H1 (cell line): ENCODE measurements around the gene ESRRB. TPM values are rescaled to one million over a fixed set of nuclear protein-coding genes. Genes with fewer than 3 reads are reported as not detected.
A peak's percentile ranks its signal among the peaks of the same experiment; 100 is the strongest.

Experiments
- CTCF ChIA-PET: fragments of 300-600 bp; sonication (Branson Sonifier 250); formaldehyde crosslinking; loops from one replicate; lab custom pipeline; 2021; ENCODE audit not compliant: partially characterized antibody; lab: Charles Lee
- POLR2A ChIA-PET: fragments of 300-600 bp; sonication (Branson Sonifier 250); formaldehyde crosslinking; loops from one replicate; lab custom pipeline; 2021; ENCODE audit warnings: inconsistent platforms; ENCODE audit not compliant: partially characterized antibody; lab: Charles Lee
- DNase-seq, 2 experiments: peaks; one replicate each; pipeline versions ENCODE4 v3.0.0 to v3.0.0-alpha.2; 2010 to 2022; ENCODE audit warnings: low spot score in 2 of 2, low read depth in 1 of 2, mixed read lengths in 1 of 2
- FAIRE-seq: peaks from 2 replicates; lab custom pipeline; 2011; peaks lifted over from hg19 to GRCh38; lab: Jason Lieb, UNC
- H2AFZ ChIP-seq: 2 replicates; pipeline ENCODE4 v1.8.1; 2012; ENCODE audit warnings: low read length, inconsistent platforms
- H2AK5ac ChIP-seq: 2 replicates; pipeline ENCODE4 v1.6.1; 2013; ENCODE audit warnings: low read depth, low read length
- H2BK120ac ChIP-seq: replicated peaks from 2 replicates; pipeline ENCODE3; 2013; ENCODE audit warnings: low read depth, low read length, inconsistent platforms
- H2BK12ac ChIP-seq: 2 replicates; pipeline ENCODE4 v1.6.1; 2013; ENCODE audit warnings: low read depth, low read length
- H2BK15ac ChIP-seq: 2 replicates; pipeline ENCODE4 v1.6.1; 2013; ENCODE audit warnings: low read length
- H2BK20ac ChIP-seq: 2 replicates; pipeline ENCODE4 v1.6.1; 2013; ENCODE audit warnings: low read length
- H2BK5ac ChIP-seq: 2 replicates; pipeline ENCODE4 v1.6.1; 2013; ENCODE audit warnings: low read depth, low read length
- H3K14ac ChIP-seq: 2 replicates; pipeline ENCODE4 v1.6.1; 2013; ENCODE audit warnings: inconsistent platforms; ENCODE audit not compliant: insufficient read length
- H3K18ac ChIP-seq: 2 replicates; pipeline ENCODE4 v1.6.1; 2013; ENCODE audit warnings: low read length; ENCODE audit errors: extremely low read depth
- H3K23ac ChIP-seq: 2 replicates; pipeline ENCODE4 v1.6.1; 2013; ENCODE audit warnings: inconsistent platforms; ENCODE audit not compliant: insufficient read length
- H3K23me2 ChIP-seq: 2 replicates; pipeline ENCODE4 v1.6.1; 2013; ENCODE audit warnings: low read depth, low read length
- H3K27ac ChIP-seq: 2 replicates; pipeline ENCODE4 v1.6.1; 2011; ENCODE audit warnings: low read depth, low read length, inconsistent platforms
- H3K27me3 ChIP-seq, 4 experiments: replicated peaks in 1 of 4; 1 replicate in 1 of 4; 2 replicates in 3 of 4; pipeline versions ENCODE4 v1.6.1 to v1.8.1; 2011 to 2013; ENCODE audit warnings: low read length in 3 of 4, mild to moderate bottlenecking in 3 of 4, inconsistent platforms in 2 of 4, mixed read lengths in 2 of 4, moderate library complexity in 1 of 4; ENCODE audit not compliant: control insufficient read depth in 3 of 4, insufficient read depth in 3 of 4; ENCODE audit errors: extremely low read depth in 1 of 4
- H3K36me3 ChIP-seq, 4 experiments: 2 replicates each; pipeline versions ENCODE4 v1.6.1 to v1.8.1; 2011 to 2013; ENCODE audit warnings: mild to moderate bottlenecking in 4 of 4, low read length in 3 of 4, moderate library complexity in 2 of 4, control low read depth in 1 of 4, inconsistent platforms in 1 of 4; ENCODE audit not compliant: insufficient read depth in 4 of 4, control insufficient read depth in 2 of 4
- H3K4ac ChIP-seq: replicated peaks from 2 replicates; pipeline ENCODE3; 2013; ENCODE audit warnings: low read length, low read depth, mixed read lengths, inconsistent platforms; ENCODE audit not compliant: insufficient read length
- H3K4me1 ChIP-seq, 4 experiments: replicated peaks in 1 of 4; 1 replicate in 1 of 4; 2 replicates in 3 of 4; pipeline versions ENCODE4 v1.6.1 to v1.8.1; 2011 to 2013; ENCODE audit warnings: low read length in 3 of 4, inconsistent platforms in 2 of 4, mixed read lengths in 1 of 4; ENCODE audit not compliant: insufficient read depth in 4 of 4, control insufficient read depth in 3 of 4
- H3K4me2 ChIP-seq, 2 experiments: 2 replicates each; pipeline versions ENCODE4 v1.6.1 to v1.8.1; 2011 to 2013; ENCODE audit warnings: low read depth in 2 of 2, low read length in 2 of 2, control low read depth in 1 of 2, inconsistent platforms in 1 of 2, mild to moderate bottlenecking in 1 of 2; ENCODE audit not compliant: insufficient read depth in 1 of 2
- H3K4me3 ChIP-seq, 4 experiments: fragments of 200-600, 300-600 bp in 1 of 4; sonication (generic), shearing (Covaris generic), sonication (Bioruptor Twin) in 1 of 4; 2 replicates each; pipeline versions ENCODE4 v1.5.1 to v1.8.1; 2011 to 2016; ENCODE audit warnings: low read length in 4 of 4, low read depth in 3 of 4, control low read depth in 2 of 4, inconsistent platforms in 2 of 4, mild to moderate bottlenecking in 2 of 4, mixed read lengths in 1 of 4, moderate library complexity in 1 of 4; ENCODE audit not compliant: insufficient read depth in 2 of 4; ENCODE audit errors: extremely low read depth in 1 of 4
- H3K56ac ChIP-seq: replicated peaks from 2 replicates; pipeline ENCODE3; 2013; ENCODE audit warnings: low read depth, mild to moderate bottlenecking, mixed read lengths, low read length, inconsistent platforms; ENCODE audit not compliant: insufficient read length
- H3K79me1 ChIP-seq: 2 replicates; pipeline ENCODE4 v1.6.1; 2013; ENCODE audit warnings: low read depth, low read length, control low read depth
- H3K79me2 ChIP-seq, 2 experiments: 2 replicates each; pipeline versions ENCODE4 v1.6.1 to v1.8.1; 2012 to 2013; ENCODE audit warnings: low read length in 2 of 2, mild to moderate bottlenecking in 2 of 2, inconsistent platforms in 1 of 2; ENCODE audit not compliant: insufficient read depth in 2 of 2, control insufficient read depth in 1 of 2
- H3K9ac ChIP-seq, 4 experiments: replicated peaks in 1 of 4; 1 replicate in 1 of 4; 2 replicates in 3 of 4; pipeline versions ENCODE4 v1.6.1 to v1.8.1; 2011 to 2013; ENCODE audit warnings: low read depth in 3 of 4, low read length in 3 of 4, control low read depth in 2 of 4, mild to moderate bottlenecking in 2 of 4, moderate library complexity in 2 of 4, inconsistent platforms in 1 of 4; ENCODE audit errors: extremely low read depth in 1 of 4
- H3K9me3 ChIP-seq, 2 experiments: 2 replicates each; pipeline versions ENCODE4 v1.6.1 to v1.8.1; 2012 to 2013; ENCODE audit warnings: mild to moderate bottlenecking in 2 of 2, moderate library complexity in 2 of 2, control low read depth in 1 of 2, inconsistent platforms in 1 of 2, low read depth in 1 of 2, low read length in 1 of 2, mixed read lengths in 1 of 2; ENCODE audit not compliant: insufficient read depth in 2 of 2
- H4K20me1 ChIP-seq, 2 experiments: replicated peaks in 1 of 2; 2 replicates each; pipeline versions ENCODE3 to v1.8.1; 2011 to 2013; ENCODE audit warnings: inconsistent platforms in 2 of 2, low read length in 2 of 2, mild to moderate bottlenecking in 1 of 2; ENCODE audit not compliant: insufficient read depth in 2 of 2, control insufficient read depth in 1 of 2
- H4K5ac ChIP-seq: 2 replicates; pipeline ENCODE4 v1.6.1; 2013; ENCODE audit warnings: low read length, low read depth, mixed read lengths, inconsistent platforms; ENCODE audit not compliant: insufficient read length
- H4K8ac ChIP-seq: 2 replicates; pipeline ENCODE4 v1.8.0; 2013; ENCODE audit warnings: mild to moderate bottlenecking, moderate library complexity, low read length, inconsistent platforms; ENCODE audit not compliant: insufficient read depth; ENCODE audit errors: extremely low read depth
- H4K91ac ChIP-seq: replicated peaks from 2 replicates; pipeline ENCODE3; 2013; ENCODE audit warnings: low read length, mixed read lengths, inconsistent platforms; ENCODE audit not compliant: insufficient read length
- ASH2L ChIP-seq: fragments of 200-600, 300-600 bp; sonication (generic); IDR thresholded peaks from one replicate; pipeline ENCODE4 v1.7.1; 2017; ENCODE audit warnings: low read length
- CBX5 ChIP-seq: fragments of 300-800, 300-1000 bp; sonication (generic); IDR thresholded peaks from 2 replicates; pipeline ENCODE4 v1.7.1; 2016; ENCODE audit warnings: antibody characterized with exemption, low read length, low read depth
- CREB1 ChIP-seq: IDR thresholded peaks from 2 replicates; pipeline ENCODE4 v1.6.1; 2012; ENCODE audit warnings: inconsistent platforms
- CTBP2 ChIP-seq: IDR thresholded peaks from 2 replicates; pipeline ENCODE4 v1.7.0; 2011; ENCODE audit warnings: borderline replicate concordance, mild to moderate bottlenecking, moderate library complexity, mixed read lengths, low read length; ENCODE audit not compliant: insufficient read depth, insufficient read length
- EP300 ChIP-seq, 2 experiments: IDR thresholded peaks; 1 replicate in 1 of 2; 2 replicates in 1 of 2; pipeline ENCODE4 v1.6.1; 2011 to 2012; ENCODE audit warnings: low read depth in 2 of 2, low read length in 2 of 2, mild to moderate bottlenecking in 2 of 2, borderline replicate concordance in 1 of 2, inconsistent platforms in 1 of 2, moderate library complexity in 1 of 2
- FOSL1 ChIP-seq: IDR thresholded peaks from 2 replicates; pipeline ENCODE4 v1.6.1; 2011; ENCODE audit warnings: mild to moderate bottlenecking, low read depth, low read length, moderate library complexity; ENCODE audit not compliant: insufficient read depth
- NRF1 ChIP-seq: IDR thresholded peaks from 2 replicates; pipeline ENCODE4 v1.6.1; 2011; ENCODE audit warnings: mild to moderate bottlenecking, low read depth, low read length, improper control_type of control experiment
- PHF8 ChIP-seq: fragments of 200-600 bp; sonication (generic); conservative IDR thresholded peaks from 2 replicates; pipeline ENCODE4 v1.7.1; 2012; ENCODE audit warnings: low read depth, mild to moderate bottlenecking, inconsistent platforms, low read length, moderate library complexity
- POU5F1 ChIP-seq: IDR thresholded peaks from 2 replicates; pipeline ENCODE4 v1.6.1; 2011; ENCODE audit warnings: low read depth, mild to moderate bottlenecking, low read length, moderate library complexity
- RAD21 ChIP-seq, 2 experiments: IDR thresholded peaks in 1 of 2; conservative IDR thresholded peaks in 1 of 2; 2 replicates each; pipeline ENCODE4 v1.6.1; 2011; ENCODE audit warnings: low read depth in 2 of 2, low read length in 2 of 2, improper control_type of control experiment in 1 of 2, inconsistent platforms in 1 of 2, mild to moderate bottlenecking in 1 of 2, moderate library complexity in 1 of 2
- WGBS, 2 experiments: shearing (Covaris generic) in 1 of 2; methylation state at CpG; one replicate each; pipeline versions ENCODE4 v1.1.6 to v1.1.7; 2013 to 2015; ENCODE audit warnings: low lambda C conversion rate in 2 of 2, mixed read lengths in 2 of 2, inconsistent platforms in 1 of 2, low coverage in 1 of 2, missing lambda C conversion rate in 1 of 2; ENCODE audit not compliant: insufficient replicate concordance in 2 of 2, insufficient coverage in 1 of 2, insufficient read length in 1 of 2; ENCODE audit errors: extremely low coverage in 1 of 2, missing lambda C conversion rate in 1 of 2; 5-methylcytosine and 5-hydroxymethylcytosine counted together
- polyA plus RNA-seq, 7 experiments: library from polyadenylated mRNA; depleted of rRNA in 3 of 7; stranded (reverse) in 5 of 7; unstranded in 2 of 7; fragments of >200 nt in 5 of 7; fragments of 200-250 nt in 2 of 7; gene quantifications; 1 replicate in 5 of 7; 2 replicates in 1 of 7; 4 replicates in 1 of 7; pipeline versions ENCODE4 v1.2.1 to v1.2.3, GENCODE V29; 2011 to 2013; ENCODE audit warnings: missing spikeins in 2 of 7, mixed read lengths in 2 of 7
- total RNA-seq: library from RNA; stranded (reverse); fragmentation: NEBNext Ultra II Directional; extraction: Animal tissue kit (Norgen Biotek cat#: 25700); gene quantifications from 2 replicates; pipeline ENCODE4 v1.2.1, GENCODE V29; 2021
- TF ChIP-seq, protein P1 (sequence below), 3 experiments: IDR thresholded peaks; 1 replicate in 2 of 3; 2 replicates in 1 of 3; pipeline versions ENCODE4 v1.5.1 to v1.6.1; 2011; ENCODE audit warnings: low read length in 3 of 3, mild to moderate bottlenecking in 3 of 3, inconsistent platforms in 2 of 3, low read depth in 1 of 3, moderate library complexity in 1 of 3; ENCODE audit not compliant: insufficient read depth in 1 of 3; ENCODE audit errors: control extremely low read depth in 1 of 3

ESRRB gene
- total and polyA plus RNA-seq, 2 of the 8 experiments (the other 6 are each of a cell fraction or from before 2014, with no cell fraction given): 0.29 to 0.45 TPM

GRCh38 chr14:76450476-76450875 lies 74.5 kb downstream of the ESRRB start:
- Histone ChIP-seq H3K27ac (no peak overlapping the region), H4K91ac (no peak overlapping the region), H2BK120ac (no peak overlapping the region), H2AK5ac (0 out of 2 replicates have a peak overlapping the region, but pooled peaks have one; percentile 16), H3K14ac (no peak overlapping the region), H2BK20ac (no peak overlapping the region), H3K79me2 (no peaks in the 10 kb centered on the region), H3K23ac (no peak overlapping the region), H3K27me3 (no peaks in the 10 kb centered on the region), H3K4me1 (no peaks in the 10 kb centered on the region; a peak in 1 of 7 replicates), H3K18ac (no peak overlapping the region), H3K4ac (no peak overlapping the region), H3K79me1 (no peaks in the 10 kb centered on the region), H3K23me2 (no peaks in the 10 kb centered on the region), H4K5ac (no peak overlapping the region), H3K4me2 (no peak overlapping the region), H2BK12ac (no peak overlapping the region), H2BK15ac (no peak overlapping the region), H4K8ac (no peak overlapping the region), H4K20me1 (no peaks in the 10 kb centered on the region), H3K4me3 (no peak overlapping the region), H3K9ac (no peak overlapping the region), H2BK5ac (no peak overlapping the region), H3K56ac (no peak overlapping the region), H2AFZ (no peak overlapping the region), H3K36me3 (no peaks in the 10 kb centered on the region), H3K9me3 (no peaks in the 10 kb centered on the region)
- POLR2A ChIA-PET: interaction anchor here (0.7 kb wide), 1 partner anchor 14 kb away, joined by 3 read pairs; no protein-coding TSS in a partner anchor
- CTCF ChIA-PET: interaction anchor here (0.6 to 1.1 kb wide), 4 partner anchors 9 to 119 kb away, joined by 3 to 4 read pairs (median 3); no protein-coding TSS in a partner anchor
- FAIRE-seq (no peak), DNase-seq (no peak)
- WGBS, 2 experiments: 88% methylated on average over 4 of the region's 4 CpGs; no CpG with 5 or more reads in 1 of the 2 experiments
- TF ChIP-seq EP300 (IDR thresholded peaks at IDR 0.05; ENCODE audit: borderline replicate concordance in 1 of 2, low read depth in 2 of 2, low read length in 2 of 2) (no peak), CBX5 (no peak), NRF1 (no peak), PHF8 (no peak), POU5F1 (no peak), ASH2L (no peak), CTBP2 (no peak), RAD21 (IDR thresholded peaks at IDR 0.05 in 1 of 2, conservative IDR thresholded peaks at IDR 0.05 in 1 of 2; ENCODE audit: low read depth in 2 of 2, low read length in 2 of 2) (no peak), FOSL1 (no peak), CREB1 (no peak)
- TF ChIP-seq, protein P1, sequence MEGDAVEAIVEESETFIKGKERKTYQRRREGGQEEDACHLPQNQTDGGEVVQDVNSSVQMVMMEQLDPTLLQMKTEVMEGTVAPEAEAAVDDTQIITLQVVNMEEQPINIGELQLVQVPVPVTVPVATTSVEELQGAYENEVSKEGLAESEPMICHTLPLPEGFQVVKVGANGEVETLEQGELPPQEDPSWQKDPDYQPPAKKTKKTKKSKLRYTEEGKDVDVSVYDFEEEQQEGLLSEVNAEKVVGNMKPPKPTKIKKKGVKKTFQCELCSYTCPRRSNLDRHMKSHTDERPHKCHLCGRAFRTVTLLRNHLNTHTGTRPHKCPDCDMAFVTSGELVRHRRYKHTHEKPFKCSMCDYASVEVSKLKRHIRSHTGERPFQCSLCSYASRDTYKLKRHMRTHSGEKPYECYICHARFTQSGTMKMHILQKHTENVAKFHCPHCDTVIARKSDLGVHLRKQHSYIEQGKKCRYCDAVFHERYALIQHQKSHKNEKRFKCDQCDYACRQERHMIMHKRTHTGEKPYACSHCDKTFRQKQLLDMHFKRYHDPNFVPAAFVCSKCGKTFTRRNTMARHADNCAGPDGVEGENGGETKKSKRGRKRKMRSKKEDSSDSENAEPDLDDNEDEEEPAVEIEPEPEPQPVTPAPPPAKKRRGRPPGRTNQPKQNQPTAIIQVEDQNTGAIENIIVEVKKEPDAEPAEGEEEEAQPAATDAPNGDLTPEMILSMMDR (IDR thresholded peaks at IDR 0.05; ENCODE audit: control extremely low read depth in 1 of 3, insufficient read depth in 1 of 3, low read depth in 1 of 3, low read length in 3 of 3): no peak
